HEK293T (cell line): ENCODE results near the gene ACP7.
"Not testable (repeated sequence)": the region's sequence is repeated elsewhere in the genome, so short reads cannot be mapped to it uniquely, and the experiment has no call there.

Source experiments
- CTCF ChIA-PET: fragments of 350-600 bp; formaldehyde crosslinking; extraction: SDS; loops from one replicate; lab custom pipeline; 2021; ENCODE audit warnings: antibody characterized with exemption, inconsistent platforms; lab: Yijun Ruan, JAX
- POLR2A ChIA-PET: fragments of 350-600 bp; formaldehyde crosslinking; extraction: SDS; loops from one replicate; lab custom pipeline; 2020; ENCODE audit warnings: antibody characterized with exemption, inconsistent platforms; lab: Yijun Ruan, JAX
- DNase-seq: peaks from one replicate; pipeline ENCODE4 v3.0.0; 2012; ENCODE audit warnings: mixed read lengths; ENCODE audit errors: extremely low spot score
- ARNT ChIP-seq: fragments of 450-650 bp; IDR thresholded peaks from 2 replicates; pipeline ENCODE4 v1.6.1; 2017; ENCODE audit warnings: mild to moderate bottlenecking
- BHLHE40 ChIP-seq: fragments of 450-650 bp; IDR thresholded peaks from 2 replicates; pipeline ENCODE4 v1.6.1; 2016; ENCODE audit warnings: mild to moderate bottlenecking, moderate library complexity, borderline replicate concordance
- CTBP1 ChIP-seq: fragments of 450-650 bp; IDR thresholded peaks from 2 replicates; pipeline ENCODE4 v1.6.1; 2016; ENCODE audit warnings: borderline replicate concordance
- ELF4 ChIP-seq: fragments of 450-650 bp; IDR thresholded peaks from 2 replicates; pipeline ENCODE4 v1.6.1; 2017; ENCODE audit warnings: antibody characterized with exemption
- FOXA1 ChIP-seq: fragments of 450-650 bp; IDR thresholded peaks from 2 replicates; pipeline ENCODE4 v1.6.1; 2016; ENCODE audit warnings: mild to moderate bottlenecking
- FOXK2 ChIP-seq: fragments of 450-650 bp; IDR thresholded peaks from 2 replicates; pipeline ENCODE4 v1.6.1; 2016; ENCODE audit warnings: mild to moderate bottlenecking
- FOXM1 ChIP-seq: fragments of 450-650 bp; IDR thresholded peaks from 2 replicates; pipeline ENCODE4 v1.6.1; 2017; ENCODE audit warnings: mild to moderate bottlenecking, borderline replicate concordance
- HDGF ChIP-seq: fragments of 450-650 bp; IDR thresholded peaks from 2 replicates; pipeline ENCODE4 v1.6.1; 2017; ENCODE audit warnings: antibody characterized with exemption, borderline replicate concordance
- L3MBTL2 ChIP-seq: fragments of 450-650 bp; conservative IDR thresholded peaks from 2 replicates; pipeline ENCODE4 v1.6.1; 2016; ENCODE audit warnings: mild to moderate bottlenecking
- LEF1 ChIP-seq: fragments of 450-650 bp; IDR thresholded peaks from 2 replicates; pipeline ENCODE4 v1.6.1; 2017; ENCODE audit warnings: mild to moderate bottlenecking, borderline replicate concordance
- NFRKB ChIP-seq: fragments of 450-650 bp; IDR thresholded peaks from 2 replicates; pipeline ENCODE4 v1.6.1; 2016; ENCODE audit warnings: mild to moderate bottlenecking, moderate library complexity
- SP1 ChIP-seq: fragments of 450-650 bp; IDR thresholded peaks from 2 replicates; pipeline ENCODE4 v1.6.1; 2017
- SUZ12 ChIP-seq: fragments of 450-650 bp; IDR thresholded peaks from 2 replicates; pipeline ENCODE4 v1.6.1; 2016; ENCODE audit warnings: mild to moderate bottlenecking
- TARDBP ChIP-seq: fragments of 450-650 bp; IDR thresholded peaks from 2 replicates; pipeline ENCODE4 v1.6.1; 2016
- ZNF384 ChIP-seq: fragments of 450-650 bp; IDR thresholded peaks from 2 replicates; pipeline ENCODE4 v1.6.1; 2016
- TF ChIP-seq, protein P1 (sequence below): fragments of 450-650 bp; IDR thresholded peaks from 2 replicates; pipeline ENCODE4 v1.6.1; 2016

ACP7 gene

DNA sequence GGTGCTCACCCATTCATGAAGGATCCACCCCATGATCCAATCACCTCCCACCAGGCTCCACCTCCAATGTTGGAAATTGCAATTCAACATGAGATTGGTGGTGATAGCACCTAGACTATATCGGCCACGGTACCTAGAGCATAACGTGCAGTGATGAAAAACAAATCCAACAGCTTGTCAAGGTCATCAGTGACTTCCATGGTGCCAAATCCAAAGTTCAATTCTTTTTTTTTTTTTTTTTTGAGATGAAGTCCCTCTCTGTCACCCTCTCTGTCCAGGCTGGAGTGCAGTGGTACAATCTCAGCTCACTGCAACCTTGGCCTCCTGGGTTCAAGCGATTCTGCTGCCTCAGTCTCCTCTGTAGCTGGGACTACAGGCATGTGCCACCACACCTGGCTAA, 17.1 kb upstream of the ACP7 start:
- CTCF ChIA-PET = interaction anchor here (0.7 to 1.2 kb wide), 2 partner anchors 26 to 260 kb away, joined by 3 read pairs; no protein-coding TSS in a partner anchor
- TF ChIP-seq SUZ12 = no peak
- TF ChIP-seq, protein P1, sequence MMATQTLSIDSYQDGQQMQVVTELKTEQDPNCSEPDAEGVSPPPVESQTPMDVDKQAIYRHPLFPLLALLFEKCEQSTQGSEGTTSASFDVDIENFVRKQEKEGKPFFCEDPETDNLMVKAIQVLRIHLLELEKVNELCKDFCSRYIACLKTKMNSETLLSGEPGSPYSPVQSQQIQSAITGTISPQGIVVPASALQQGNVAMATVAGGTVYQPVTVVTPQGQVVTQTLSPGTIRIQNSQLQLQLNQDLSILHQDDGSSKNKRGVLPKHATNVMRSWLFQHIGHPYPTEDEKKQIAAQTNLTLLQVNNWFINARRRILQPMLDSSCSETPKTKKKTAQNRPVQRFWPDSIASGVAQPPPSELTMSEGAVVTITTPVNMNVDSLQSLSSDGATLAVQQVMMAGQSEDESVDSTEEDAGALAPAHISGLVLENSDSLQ = no peak
- TF ChIP-seq LEF1 = no peak
- TF ChIP-seq ELF4 = no peak
- TF ChIP-seq TARDBP = no peak
- TF ChIP-seq BHLHE40 = no peak
- no peak for TF ChIP-seq FOXM1
- no peak for TF ChIP-seq CTBP1
- TF ChIP-seq HDGF = no peak
- TF ChIP-seq L3MBTL2 = no peak
- TF ChIP-seq ARNT = no peak
- no peak for TF ChIP-seq NFRKB
- TF ChIP-seq ZNF384 = no peak
- TF ChIP-seq SP1 = no peak
- no peak for TF ChIP-seq FOXA1
- no peak for TF ChIP-seq FOXK2
- no peak for DNase-seq
- POLR2A ChIA-PET = no interaction called here

DNA sequence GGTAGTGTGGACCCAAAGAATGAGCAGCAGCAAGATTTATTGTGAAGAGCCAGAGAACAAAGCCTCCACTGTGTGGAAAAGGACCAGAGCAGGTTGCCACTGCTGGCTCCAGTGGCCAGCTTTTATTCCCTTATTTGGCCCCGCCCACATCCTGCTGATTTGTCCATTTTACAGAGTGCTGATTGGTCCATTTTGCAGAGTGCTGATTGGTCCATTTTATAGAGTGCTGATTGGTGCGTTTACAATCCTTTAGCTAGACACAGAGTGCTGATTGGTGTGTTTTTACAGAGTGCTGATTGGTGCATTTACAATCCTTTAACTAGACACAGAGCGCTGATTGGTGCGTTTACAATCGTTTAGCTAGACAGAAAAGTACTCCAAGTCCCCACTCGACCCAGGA, 15.9 kb upstream of the ACP7 start:
- DNase-seq, POLR2A ChIA-PET: not testable (repeated sequence)
- CTCF ChIA-PET = interaction anchor here (0.9 to 1.2 kb wide), 2 partner anchors 16 to 259 kb away, joined by 3 read pairs; no protein-coding TSS in a partner anchor

DNA sequence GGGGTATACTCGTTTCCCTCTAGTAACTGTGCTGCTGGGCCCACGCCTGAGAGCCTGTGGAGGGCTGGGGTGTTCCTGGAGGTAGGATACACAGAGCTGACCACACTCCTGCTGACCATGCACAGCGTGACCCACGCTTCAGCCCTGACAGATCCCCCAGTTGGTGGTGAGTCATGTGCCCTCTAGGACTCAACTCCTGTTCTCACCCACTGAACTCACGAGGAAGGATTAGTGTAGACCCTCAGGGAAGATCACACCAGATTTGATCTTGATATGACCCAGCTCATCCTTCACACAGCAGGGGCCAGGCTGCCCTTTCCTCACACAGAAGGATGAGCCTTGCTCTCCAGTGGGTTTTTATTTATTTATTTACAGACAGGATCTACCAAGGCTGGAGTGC, 13.3 kb upstream of the ACP7 start:
- TF ChIP-seq SP1 = no peak
- TF ChIP-seq L3MBTL2 = no peak
- TF ChIP-seq BHLHE40 = no peak
- no peak for TF ChIP-seq FOXA1
- TF ChIP-seq SUZ12 = no peak
- TF ChIP-seq FOXM1 = no peak
- TF ChIP-seq HDGF = no peak
- TF ChIP-seq ZNF384 = no peak
- TF ChIP-seq NFRKB = no peak
- no peak for TF ChIP-seq CTBP1
- no peak for TF ChIP-seq TARDBP
- no peak for TF ChIP-seq FOXK2
- no peak for TF ChIP-seq LEF1
- ChIA-PET POLR2A (no interaction called here), CTCF (no interaction called here)
- DNase-seq = no peak

DNA sequence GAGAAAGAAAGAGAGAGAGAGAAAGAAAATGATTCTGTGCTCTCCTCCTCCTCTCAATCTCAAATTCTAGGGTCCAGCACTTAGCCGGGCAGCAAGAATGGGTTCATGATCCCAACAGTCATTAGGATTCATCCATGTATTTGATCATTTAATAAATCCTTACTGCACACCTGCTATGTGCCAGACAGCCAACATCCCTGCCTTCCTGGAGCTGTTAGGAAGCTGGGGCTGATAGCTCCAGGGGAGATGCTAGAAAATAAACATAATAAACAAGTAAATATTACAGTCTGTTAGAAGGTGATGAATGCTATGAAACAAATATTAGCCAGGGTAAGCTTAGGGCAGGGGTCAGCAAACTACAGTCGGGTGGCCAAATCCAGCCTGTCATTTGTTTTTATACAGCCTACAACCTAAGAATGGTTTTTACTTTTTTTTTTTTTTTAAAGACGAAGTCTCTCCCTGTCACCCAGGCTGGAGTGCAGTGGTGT, 9.9 kb upstream of the ACP7 start:
- POLR2A ChIA-PET = no interaction called here
- DNase-seq = no peak
- CTCF ChIA-PET = no interaction called here
- TF ChIP-seq FOXM1 (no peak), TARDBP (no peak), BHLHE40 (no peak), ARNT (no peak), CTBP1 (no peak), LEF1 (no peak), HDGF (no peak), L3MBTL2 (no peak), NFRKB (no peak), FOXA1 (no peak), ZNF384 (no peak), SUZ12 (no peak), FOXK2 (no peak), SP1 (no peak), ELF4 (no peak)
- TF ChIP-seq, protein P1 = no peak

DNA sequence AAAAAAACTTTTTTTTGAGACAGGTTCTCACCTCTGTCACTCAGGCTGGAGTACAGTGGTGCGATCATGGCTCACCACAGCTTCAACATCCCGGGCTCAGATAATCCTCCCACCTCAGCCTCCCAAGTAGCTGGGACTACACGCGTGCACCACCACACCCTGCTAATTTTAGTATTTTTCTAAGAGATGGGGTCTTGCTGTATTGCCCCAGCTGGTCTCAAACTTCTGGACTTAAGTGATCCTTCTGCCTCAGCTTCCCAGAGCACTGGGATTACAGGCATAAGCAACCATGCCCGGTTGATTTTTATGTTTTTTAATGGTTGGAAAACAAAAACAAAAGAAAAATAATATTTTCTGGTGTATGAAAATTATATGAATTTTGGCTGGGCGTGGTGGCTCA, 9.2 kb upstream of the ACP7 start:
- TF ChIP-seq FOXM1 (no peak), SUZ12 (no peak), LEF1 (no peak), FOXK2 (no peak), FOXA1 (no peak), ZNF384 (no peak), BHLHE40 (no peak), SP1 (no peak), L3MBTL2 (no peak)
- POLR2A ChIA-PET = no interaction called here
- DNase-seq = no peak
- CTCF ChIA-PET = no interaction called here

DNA sequence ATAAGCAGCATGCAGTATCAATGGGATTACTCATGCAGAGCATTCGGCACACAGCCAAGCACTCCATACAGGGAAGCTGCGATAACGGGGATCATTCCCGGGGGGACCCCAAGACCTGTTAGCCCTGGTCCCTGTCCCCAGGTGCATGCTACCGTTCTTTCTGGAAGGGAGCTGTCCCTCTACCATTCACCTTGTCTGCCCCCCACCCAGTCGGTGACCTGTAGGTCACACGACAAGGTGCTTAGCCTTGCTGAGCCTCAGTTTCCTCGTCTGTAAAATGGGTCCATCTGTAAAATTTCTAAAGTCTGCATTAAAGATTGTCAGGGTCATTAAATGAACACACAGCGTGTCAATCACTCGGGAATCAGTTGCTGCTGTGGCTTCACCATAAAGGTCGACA, 6.8 kb upstream of the ACP7 start:
- no peak for TF ChIP-seq SUZ12
- no peak for TF ChIP-seq LEF1
- ChIA-PET CTCF (no interaction called here), POLR2A (no interaction called here)
- no peak for DNase-seq

DNA sequence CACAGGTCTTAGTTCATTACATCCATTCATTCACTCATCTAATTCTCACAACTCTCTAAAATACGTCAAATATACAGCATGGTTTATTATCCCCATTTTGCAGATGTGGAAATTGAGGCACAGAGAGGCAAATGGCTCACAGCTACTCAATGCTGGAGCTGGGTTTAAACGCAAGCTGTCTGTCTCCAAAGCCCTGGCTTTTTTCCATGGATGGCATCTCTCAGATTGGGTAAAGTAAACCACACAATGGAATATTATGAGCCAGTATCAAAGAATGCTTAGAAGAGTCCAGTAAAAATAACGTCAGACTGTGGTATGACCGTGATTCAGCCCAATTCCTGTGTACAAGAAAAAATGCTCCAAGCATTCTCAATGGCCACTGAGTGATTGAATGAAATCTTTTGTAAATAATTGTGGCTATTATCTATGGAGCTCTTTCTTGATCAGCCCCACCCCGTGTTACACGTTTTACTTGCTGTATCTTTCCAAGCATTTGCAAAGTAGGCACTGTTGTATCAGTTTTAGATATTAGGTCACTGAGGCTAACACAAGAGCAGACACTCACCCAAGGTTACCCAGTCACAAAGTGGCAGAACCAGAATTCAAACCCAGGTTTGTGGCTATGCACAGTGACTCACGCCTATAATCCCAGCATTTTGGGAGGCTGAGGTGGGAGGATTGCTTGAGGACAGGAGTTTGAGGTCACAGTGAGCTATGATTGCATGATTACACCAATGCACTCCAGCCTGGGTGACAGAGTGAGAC, 5.5 kb upstream of the ACP7 start:
- DNase-seq = no peak
- ChIA-PET POLR2A (no interaction called here), CTCF (no interaction called here)
- TF ChIP-seq ARNT (no peak), ELF4 (no peak), L3MBTL2 (no peak), TARDBP (no peak), HDGF (no peak), LEF1 (no peak), NFRKB (no peak), ZNF384 (no peak), SUZ12 (no peak), FOXA1 (no peak), FOXM1 (no peak), SP1 (no peak), BHLHE40 (no peak), FOXK2 (no peak)
- TF ChIP-seq, protein P1 = no peak
